Smooth muscle cell (in vitro differentiated cells): ENCODE data around the gene RETREG1. TPM values are rescaled to one million over a fixed set of nuclear protein-coding genes. Genes with fewer than 3 reads are reported as not detected.
A peak's percentile ranks its signal among the peaks of the same experiment; 100 is the strongest.

Experiments
- DNase-seq: peaks from one replicate; lab custom pipeline; 2025; ENCODE audit not compliant: unreplicated experiment; lab: John Stamatoyannopoulos, UW
- H2AFZ ChIP-seq: fragments of 200-600 bp; sonication (generic); 2 replicates; pipeline ENCODE4 v1.6.0; 2016; ENCODE audit warnings: antibody characterized with exemption, low read depth, mild to moderate bottlenecking
- H3F3A ChIP-seq: fragments of 200-600 bp; sonication (generic); 2 replicates; pipeline ENCODE4 v1.6.0; 2017; ENCODE audit warnings: antibody characterized with exemption, low read depth
- H3K27ac ChIP-seq: fragments of 200-600 bp; sonication (generic); 2 replicates; pipeline ENCODE4 v1.5.1; 2016; ENCODE audit warnings: low read depth, mild to moderate bottlenecking
- H3K27me3 ChIP-seq: fragments of 200-600 bp; sonication (generic); 2 replicates; pipeline ENCODE4 v1.6.1; 2016; ENCODE audit warnings: low read depth, mild to moderate bottlenecking
- H3K36me3 ChIP-seq: fragments of 200-600 bp; sonication (generic); 2 replicates; pipeline ENCODE4 v1.5.1; 2016; ENCODE audit warnings: low read depth
- H3K4me1 ChIP-seq: fragments of 200-600 bp; sonication (generic); 2 replicates; pipeline ENCODE4 v1.5.1; 2016; ENCODE audit warnings: low read depth
- H3K4me2 ChIP-seq: fragments of 200-600 bp; sonication (generic); 2 replicates; pipeline ENCODE4 v1.6.0; 2016; ENCODE audit warnings: mild to moderate bottlenecking
- H3K4me3 ChIP-seq: fragments of 200-600 bp; sonication (generic); 2 replicates; pipeline ENCODE4 v1.5.1; 2016; ENCODE audit warnings: mild to moderate bottlenecking
- H3K79me2 ChIP-seq: fragments of 200-600 bp; sonication (generic); 2 replicates; pipeline ENCODE4 v1.6.0; 2016; ENCODE audit warnings: low read depth, mild to moderate bottlenecking
- H3K9ac ChIP-seq: fragments of 200-600 bp; sonication (generic); 2 replicates; pipeline ENCODE4 v1.6.0; 2016; ENCODE audit warnings: low read depth
- H3K9me3 ChIP-seq: fragments of 200-600 bp; sonication (generic); replicated peaks from 2 replicates; pipeline ENCODE4 v1.5.1; 2016; ENCODE audit warnings: low read depth
- H4K20me1 ChIP-seq: fragments of 200-600 bp; sonication (generic); 2 replicates; pipeline ENCODE4 v1.6.0; 2016; ENCODE audit warnings: low read depth
- CTCF ChIP-seq: fragments of 200-600 bp; sonication (generic); IDR thresholded peaks from 2 replicates; pipeline ENCODE4 v1.5.1; 2017; ENCODE audit warnings: borderline replicate concordance, mild to moderate bottlenecking, antibody characterized with exemption; ENCODE audit not compliant: insufficient read depth, poor library complexity, severe bottlenecking
- WGBS: methylation state at CpG from one replicate; pipeline ENCODE4 v1.1.7; 2016; ENCODE audit warnings: low lambda C conversion rate; 5-methylcytosine and 5-hydroxymethylcytosine counted together
- polyA plus RNA-seq: library from polyadenylated mRNA; unstranded; fragments of >200 nt; fragmentation: Nextera tagmentation; extraction: Ambion mirVana; gene quantifications from 2 replicates; pipeline ENCODE4 v1.2.1, GENCODE V29; 2016
- total RNA-seq: library from RNA; depleted of rRNA; stranded (reverse); fragments of >200 nt; gene quantifications from 2 replicates; pipeline ENCODE4 v1.2.3, GENCODE V29; 2014

Gene RETREG1
- total and polyA plus RNA-seq, 2 experiments from 2014 or later: 0.19 to 4.4 TPM

- Histone ChIP-seq H2AFZ (no peak overlapping the region), H3K9me3 (no peaks in the 10 kb centered on the region), H3K4me2 (no peak overlapping the region), H3K27ac (no peak overlapping the region), H3K79me2 (no peaks in the 10 kb centered on the region), H3K4me1 (peaks cover 5% of the 10 kb centered on the region), H3K36me3 (no peaks in the 10 kb centered on the region), H3K9ac (no peak overlapping the region), H3F3A (no peaks in the 10 kb centered on the region), H3K4me3 (no peak overlapping the region), H3K27me3 (no peaks in the 10 kb centered on the region), H4K20me1 (no peaks in the 10 kb centered on the region)
- DNase-seq: no peak
- WGBS: 90% methylated on average over 6 of the region's 6 CpGs
- TF ChIP-seq CTCF: no peak
Measured at GRCh38 chr5:16505904-16506303, 110.9 kb downstream of the RETREG1 start.

- Histone ChIP-seq H3K27ac (no peak overlapping the region), H2AFZ (no peak overlapping the region), H3K27me3 (no peaks in the 10 kb centered on the region), H3K9me3 (no peaks in the 10 kb centered on the region), H3K4me2 (no peak overlapping the region), H3K36me3 (no peaks in the 10 kb centered on the region), H3K4me1 (peaks cover 5% of the 10 kb centered on the region), H3K4me3 (no peak overlapping the region), H4K20me1 (no peaks in the 10 kb centered on the region), H3K9ac (no peak overlapping the region), H3K79me2 (no peaks in the 10 kb centered on the region), H3F3A (no peaks in the 10 kb centered on the region)
- no peak for DNase-seq
- WGBS: 91% methylated on average over 17 of the region's 17 CpGs
- no peak for TF ChIP-seq CTCF
Measured at GRCh38 chr5:16505140-16505891, 111.5 kb downstream of the RETREG1 start.

GRCh38 chr5:16504571-16504970 is 112.2 kb downstream of the RETREG1 start:
- Histone ChIP-seq H3F3A (no peaks in the 10 kb centered on the region), H3K27ac (no peak overlapping the region), H3K4me2 (no peak overlapping the region), H3K9ac (no peak overlapping the region), H3K79me2 (no peaks in the 10 kb centered on the region), H3K27me3 (no peaks in the 10 kb centered on the region), H3K36me3 (no peaks in the 10 kb centered on the region), H4K20me1 (no peaks in the 10 kb centered on the region), H3K4me3 (no peak overlapping the region), H3K4me1 (peaks cover 5% of the 10 kb centered on the region), H3K9me3 (no peaks in the 10 kb centered on the region), H2AFZ (no peak overlapping the region)
- TF ChIP-seq CTCF: no peak
- WGBS: 94% methylated on average over 10 of the region's 10 CpGs
- DNase-seq: no peak

GRCh38 chr5:16502866-16503265 is 113.9 kb downstream of the RETREG1 start:
- Histone ChIP-seq H3K9ac (no peak overlapping the region), H3K79me2 (no peaks in the 10 kb centered on the region), H3K27ac (peak overlapping the region; percentile 23), H3K36me3 (no peaks in the 10 kb centered on the region), H3K4me3 (no peak overlapping the region), H2AFZ (no peak overlapping the region), H3F3A (no peaks in the 10 kb centered on the region), H3K4me1 (no peaks in the 10 kb centered on the region), H3K9me3 (no peaks in the 10 kb centered on the region), H3K27me3 (no peaks in the 10 kb centered on the region), H4K20me1 (no peaks in the 10 kb centered on the region), H3K4me2 (peak overlapping the region; percentile 29)
- no peak for DNase-seq
- WGBS: 20% methylated on average over 3 of the region's 3 CpGs
- TF ChIP-seq CTCF: no peak
